Neutrophil (primary cell): Measurements from ENCODE around the gene CLK1.

Experiments used
- H3K27ac ChIP-seq: fragments of 200-600 bp; sonication (generic); 2 replicates; pipeline ENCODE4 v1.5.1; 2016; ENCODE audit warnings: mild to moderate bottlenecking, moderate library complexity
- H3K27me3 ChIP-seq: fragments of 200-600 bp; sonication (generic); 2 replicates; pipeline ENCODE4 v1.6.0; 2016; ENCODE audit warnings: mild to moderate bottlenecking
- H3K36me3 ChIP-seq: fragments of 200-600 bp; sonication (generic); 2 replicates; pipeline ENCODE4 v1.5.1; 2017
- H3K4me1 ChIP-seq, 2 experiments: fragments of 200-600 bp in 1 of 2; sonication (generic) in 1 of 2; 1 replicate in 1 of 2; 2 replicates in 1 of 2; pipeline versions ENCODE4 v1.5.1 to v1.6.1; 2013 to 2016; ENCODE audit warnings: low read depth in 1 of 2, low read length in 1 of 2, mild to moderate bottlenecking in 1 of 2, moderate library complexity in 1 of 2; ENCODE audit not compliant: control insufficient read depth in 1 of 2, insufficient read depth in 1 of 2
- H3K4me3 ChIP-seq, 2 experiments: fragments of 200-600 bp in 1 of 2; sonication (generic) in 1 of 2; 1 replicate in 1 of 2; 2 replicates in 1 of 2; pipeline ENCODE4 v1.5.1; 2013 to 2016; ENCODE audit warnings: low read depth in 1 of 2, low read length in 1 of 2, mild to moderate bottlenecking in 1 of 2, moderate library complexity in 1 of 2
- H3K9me3 ChIP-seq: fragments of 200-600 bp; sonication (generic); 2 replicates; pipeline ENCODE4 v1.5.1; 2016
- CTCF ChIP-seq: fragments of 200-600 bp; sonication (generic); IDR thresholded peaks from 2 replicates; pipeline ENCODE4 v1.5.1; 2016; ENCODE audit warnings: antibody characterized with exemption

Gene CLK1

GRCh38 chr2:200843993-200844948 is 20.2 kb downstream of the CLK1 start:
- H3K4me1 ChIP-seq = no peaks in the 10 kb centered on the region
- H3K27me3 ChIP-seq = no peaks in the 10 kb centered on the region
- no peak overlapping the region for H3K4me3 ChIP-seq
- H3K27ac ChIP-seq = no peak overlapping the region
- H3K9me3 ChIP-seq = no peaks in the 10 kb centered on the region
- no peaks in the 10 kb centered on the region for H3K36me3 ChIP-seq
- no peak for TF ChIP-seq CTCF

GRCh38 chr2:200839513-200839912 is 24.9 kb downstream of the CLK1 start:
- H3K27me3 ChIP-seq = no peaks in the 10 kb centered on the region
- no peaks in the 10 kb centered on the region for H3K36me3 ChIP-seq
- no peak overlapping the region for H3K27ac ChIP-seq
- no peak for TF ChIP-seq CTCF
- H3K4me1 ChIP-seq = no peaks in the 10 kb centered on the region
- peaks cover 8% of the 10 kb centered on the region for H3K9me3 ChIP-seq
- H3K4me3 ChIP-seq = no peak overlapping the region

- no peak for TF ChIP-seq CTCF
Observed at GRCh38 chr2:200834701-200835100, 29.8 kb downstream of the CLK1 start.

GRCh38 chr2:200829258-200829655 is 35.2 kb downstream of the CLK1 start:
- no peaks in the 10 kb centered on the region for H3K9me3 ChIP-seq
- no peaks in the 10 kb centered on the region for H3K27me3 ChIP-seq
- H3K36me3 ChIP-seq = peaks cover 19% of the 10 kb centered on the region
- no peak overlapping the region for H3K4me3 ChIP-seq
- H3K4me1 ChIP-seq = peaks cover 7 to 8% of the 10 kb centered on the region in 2 experiments
- TF ChIP-seq CTCF = no peak
- no peak overlapping the region for H3K27ac ChIP-seq

More at GRCh38 chr2:200834701-200835100, 29.8 kb downstream of the CLK1 start:
- no peak overlapping the region for H3K27ac ChIP-seq
- H3K9me3 ChIP-seq = peaks cover 8% of the 10 kb centered on the region
- H3K4me3 ChIP-seq = no peak overlapping the region
- H3K4me1 ChIP-seq = peaks cover 7 to 8% of the 10 kb centered on the region in 2 experiments
- H3K27me3 ChIP-seq = no peaks in the 10 kb centered on the region
- no peaks in the 10 kb centered on the region for H3K36me3 ChIP-seq

GRCh38 chr2:200828572-200829257 is 35.7 kb downstream of the CLK1 start:
- Histone ChIP-seq H3K36me3 (peaks cover 24% of the 10 kb centered on the region), H3K27me3 (no peaks in the 10 kb centered on the region), H3K4me3 (no peak overlapping the region), H3K9me3 (no peaks in the 10 kb centered on the region), H3K27ac (no peak overlapping the region), H3K4me1 (peaks cover 7 to 8% of the 10 kb centered on the region in 2 experiments)
- no peak for TF ChIP-seq CTCF
